ENCODE results near the gene DIAPH2. TPM values are rescaled to one million over a fixed set of nuclear protein-coding genes. Genes with fewer than 3 reads are reported as not detected.

DIAPH2 gene
- total RNA-seq, 1 experiment from 2014 or later = 15.9 TPM

GRCh38 chrX:97009391-97009790 is 324.7 kb downstream of the DIAPH2 start:
- H3K27ac Mint-ChIP-seq = no peak overlapping the region
- H3K4me1 Mint-ChIP-seq = no peaks in the 10 kb centered on the region
- TF ChIP-seq SMAD4 (CRISPR knock-in tag; IDR thresholded peaks at IDR 0.05) (no peak), TP53 (CRISPR knock-in tag; IDR thresholded peaks at IDR 0.05) (no peak), TEAD4 (CRISPR knock-in tag; IDR thresholded peaks at IDR 0.05) (no peak), FOXP1 (CRISPR knock-in tag; IDR thresholded peaks at IDR 0.05; ENCODE audit: borderline replicate concordance) (no peak), SP1 (CRISPR knock-in tag; conservative IDR thresholded peaks at IDR 0.05) (no peak), NFATC4 (CRISPR knock-in tag; IDR thresholded peaks at IDR 0.05) (no peak), ZMAT4 (CRISPR knock-in tag; IDR thresholded peaks at IDR 0.05) (no peak), ZNF232 (CRISPR knock-in tag; IDR thresholded peaks at IDR 0.05) (no peak), FOXK1 (CRISPR knock-in tag; IDR thresholded peaks at IDR 0.05) (no peak), JAZF1 (CRISPR knock-in tag; IDR thresholded peaks at IDR 0.05) (no peak), ZNF281 (CRISPR knock-in tag; IDR thresholded peaks at IDR 0.05) (no peak), ZNF532 (CRISPR knock-in tag; IDR thresholded peaks at IDR 0.05; ENCODE audit: borderline replicate concordance) (no peak)
- TF ChIP-seq, protein P1, sequence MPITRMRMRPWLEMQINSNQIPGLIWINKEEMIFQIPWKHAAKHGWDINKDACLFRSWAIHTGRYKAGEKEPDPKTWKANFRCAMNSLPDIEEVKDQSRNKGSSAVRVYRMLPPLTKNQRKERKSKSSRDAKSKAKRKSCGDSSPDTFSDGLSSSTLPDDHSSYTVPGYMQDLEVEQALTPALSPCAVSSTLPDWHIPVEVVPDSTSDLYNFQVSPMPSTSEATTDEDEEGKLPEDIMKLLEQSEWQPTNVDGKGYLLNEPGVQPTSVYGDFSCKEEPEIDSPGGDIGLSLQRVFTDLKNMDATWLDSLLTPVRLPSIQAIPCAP (CRISPR knock-in tag; IDR thresholded peaks at IDR 0.05) = no peak
- TF ChIP-seq, protein P2, sequence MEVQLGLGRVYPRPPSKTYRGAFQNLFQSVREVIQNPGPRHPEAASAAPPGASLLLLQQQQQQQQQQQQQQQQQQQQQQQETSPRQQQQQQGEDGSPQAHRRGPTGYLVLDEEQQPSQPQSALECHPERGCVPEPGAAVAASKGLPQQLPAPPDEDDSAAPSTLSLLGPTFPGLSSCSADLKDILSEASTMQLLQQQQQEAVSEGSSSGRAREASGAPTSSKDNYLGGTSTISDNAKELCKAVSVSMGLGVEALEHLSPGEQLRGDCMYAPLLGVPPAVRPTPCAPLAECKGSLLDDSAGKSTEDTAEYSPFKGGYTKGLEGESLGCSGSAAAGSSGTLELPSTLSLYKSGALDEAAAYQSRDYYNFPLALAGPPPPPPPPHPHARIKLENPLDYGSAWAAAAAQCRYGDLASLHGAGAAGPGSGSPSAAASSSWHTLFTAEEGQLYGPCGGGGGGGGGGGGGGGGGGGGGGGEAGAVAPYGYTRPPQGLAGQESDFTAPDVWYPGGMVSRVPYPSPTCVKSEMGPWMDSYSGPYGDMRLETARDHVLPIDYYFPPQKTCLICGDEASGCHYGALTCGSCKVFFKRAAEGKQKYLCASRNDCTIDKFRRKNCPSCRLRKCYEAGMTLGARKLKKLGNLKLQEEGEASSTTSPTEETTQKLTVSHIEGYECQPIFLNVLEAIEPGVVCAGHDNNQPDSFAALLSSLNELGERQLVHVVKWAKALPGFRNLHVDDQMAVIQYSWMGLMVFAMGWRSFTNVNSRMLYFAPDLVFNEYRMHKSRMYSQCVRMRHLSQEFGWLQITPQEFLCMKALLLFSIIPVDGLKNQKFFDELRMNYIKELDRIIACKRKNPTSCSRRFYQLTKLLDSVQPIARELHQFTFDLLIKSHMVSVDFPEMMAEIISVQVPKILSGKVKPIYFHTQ (CRISPR knock-in tag; IDR thresholded peaks at IDR 0.05) = no peak
- TF ChIP-seq, protein P3, sequence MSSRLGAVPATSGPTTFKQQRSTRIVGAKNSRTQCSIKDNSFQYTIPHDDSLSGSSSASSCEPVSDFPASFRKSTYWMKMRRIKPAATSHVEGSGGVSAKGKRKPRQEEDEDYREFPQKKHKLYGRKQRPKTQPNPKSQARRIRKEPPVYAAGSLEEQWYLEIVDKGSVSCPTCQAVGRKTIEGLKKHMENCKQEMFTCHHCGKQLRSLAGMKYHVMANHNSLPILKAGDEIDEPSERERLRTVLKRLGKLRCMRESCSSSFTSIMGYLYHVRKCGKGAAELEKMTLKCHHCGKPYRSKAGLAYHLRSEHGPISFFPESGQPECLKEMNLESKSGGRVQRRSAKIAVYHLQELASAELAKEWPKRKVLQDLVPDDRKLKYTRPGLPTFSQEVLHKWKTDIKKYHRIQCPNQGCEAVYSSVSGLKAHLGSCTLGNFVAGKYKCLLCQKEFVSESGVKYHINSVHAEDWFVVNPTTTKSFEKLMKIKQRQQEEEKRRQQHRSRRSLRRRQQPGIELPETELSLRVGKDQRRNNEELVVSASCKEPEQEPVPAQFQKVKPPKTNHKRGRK (CRISPR knock-in tag; IDR thresholded peaks at IDR 0.05; ENCODE audit: borderline replicate concordance) = no peak
- TF ChIP-seq, protein P4, sequence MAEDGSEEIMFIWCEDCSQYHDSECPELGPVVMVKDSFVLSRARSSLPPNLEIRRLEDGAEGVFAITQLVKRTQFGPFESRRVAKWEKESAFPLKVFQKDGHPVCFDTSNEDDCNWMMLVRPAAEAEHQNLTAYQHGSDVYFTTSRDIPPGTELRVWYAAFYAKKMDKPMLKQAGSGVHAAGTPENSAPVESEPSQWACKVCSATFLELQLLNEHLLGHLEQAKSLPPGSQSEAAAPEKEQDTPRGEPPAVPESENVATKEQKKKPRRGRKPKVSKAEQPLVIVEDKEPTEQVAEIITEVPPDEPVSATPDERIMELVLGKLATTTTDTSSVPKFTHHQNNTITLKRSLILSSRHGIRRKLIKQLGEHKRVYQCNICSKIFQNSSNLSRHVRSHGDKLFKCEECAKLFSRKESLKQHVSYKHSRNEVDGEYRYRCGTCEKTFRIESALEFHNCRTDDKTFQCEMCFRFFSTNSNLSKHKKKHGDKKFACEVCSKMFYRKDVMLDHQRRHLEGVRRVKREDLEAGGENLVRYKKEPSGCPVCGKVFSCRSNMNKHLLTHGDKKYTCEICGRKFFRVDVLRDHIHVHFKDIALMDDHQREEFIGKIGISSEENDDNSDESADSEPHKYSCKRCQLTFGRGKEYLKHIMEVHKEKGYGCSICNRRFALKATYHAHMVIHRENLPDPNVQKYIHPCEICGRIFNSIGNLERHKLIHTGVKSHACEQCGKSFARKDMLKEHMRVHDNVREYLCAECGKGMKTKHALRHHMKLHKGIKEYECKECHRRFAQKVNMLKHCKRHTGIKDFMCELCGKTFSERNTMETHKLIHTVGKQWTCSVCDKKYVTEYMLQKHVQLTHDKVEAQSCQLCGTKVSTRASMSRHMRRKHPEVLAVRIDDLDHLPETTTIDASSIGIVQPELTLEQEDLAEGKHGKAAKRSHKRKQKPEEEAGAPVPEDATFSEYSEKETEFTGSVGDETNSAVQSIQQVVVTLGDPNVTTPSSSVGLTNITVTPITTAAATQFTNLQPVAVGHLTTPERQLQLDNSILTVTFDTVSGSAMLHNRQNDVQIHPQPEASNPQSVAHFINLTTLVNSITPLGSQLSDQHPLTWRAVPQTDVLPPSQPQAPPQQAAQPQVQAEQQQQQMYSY (CRISPR knock-in tag; IDR thresholded peaks at IDR 0.05) = no peak
- TF ChIP-seq, protein P5, sequence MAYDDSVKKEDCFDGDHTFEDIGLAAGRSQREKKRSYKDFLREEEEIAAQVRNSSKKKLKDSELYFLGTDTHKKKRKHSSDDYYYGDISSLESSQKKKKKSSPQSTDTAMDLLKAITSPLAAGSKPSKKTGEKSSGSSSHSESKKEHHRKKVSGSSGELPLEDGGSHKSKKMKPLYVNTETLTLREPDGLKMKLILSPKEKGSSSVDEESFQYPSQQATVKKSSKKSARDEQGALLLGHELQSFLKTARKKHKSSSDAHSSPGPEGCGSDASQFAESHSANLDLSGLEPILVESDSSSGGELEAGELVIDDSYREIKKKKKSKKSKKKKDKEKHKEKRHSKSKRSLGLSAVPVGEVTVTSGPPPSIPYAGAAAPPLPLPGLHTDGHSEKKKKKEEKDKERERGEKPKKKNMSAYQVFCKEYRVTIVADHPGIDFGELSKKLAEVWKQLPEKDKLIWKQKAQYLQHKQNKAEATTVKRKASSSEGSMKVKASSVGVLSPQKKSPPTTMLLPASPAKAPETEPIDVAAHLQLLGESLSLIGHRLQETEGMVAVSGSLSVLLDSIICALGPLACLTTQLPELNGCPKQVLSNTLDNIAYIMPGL (CRISPR knock-in tag; IDR thresholded peaks at IDR 0.05) = no peak
- no peaks in the 10 kb centered on the region for H3K27me3 Mint-ChIP-seq (ENCODE audit: low read depth)
- POLR2A ChIA-PET = no interaction called here
- no peak for ATAC-seq
- CTCF ChIA-PET = no interaction called here
- H3K9me3 Mint-ChIP-seq = no peaks in the 10 kb centered on the region
- H3K4me3 Mint-ChIP-seq = no peak overlapping the region
- H3K36me3 Mint-ChIP-seq = no peaks in the 10 kb centered on the region
- DNase-seq (ENCODE audit: low spot score) = no peak
